ENCODE data around the gene MON2.
A peak's percentile ranks its signal among the peaks of the same experiment; 100 is the strongest.
"Not testable (repeated sequence)": the region's sequence is repeated elsewhere in the genome, so short reads cannot be mapped to it uniquely, and the experiment has no call there.

The MON2 gene, protein sequence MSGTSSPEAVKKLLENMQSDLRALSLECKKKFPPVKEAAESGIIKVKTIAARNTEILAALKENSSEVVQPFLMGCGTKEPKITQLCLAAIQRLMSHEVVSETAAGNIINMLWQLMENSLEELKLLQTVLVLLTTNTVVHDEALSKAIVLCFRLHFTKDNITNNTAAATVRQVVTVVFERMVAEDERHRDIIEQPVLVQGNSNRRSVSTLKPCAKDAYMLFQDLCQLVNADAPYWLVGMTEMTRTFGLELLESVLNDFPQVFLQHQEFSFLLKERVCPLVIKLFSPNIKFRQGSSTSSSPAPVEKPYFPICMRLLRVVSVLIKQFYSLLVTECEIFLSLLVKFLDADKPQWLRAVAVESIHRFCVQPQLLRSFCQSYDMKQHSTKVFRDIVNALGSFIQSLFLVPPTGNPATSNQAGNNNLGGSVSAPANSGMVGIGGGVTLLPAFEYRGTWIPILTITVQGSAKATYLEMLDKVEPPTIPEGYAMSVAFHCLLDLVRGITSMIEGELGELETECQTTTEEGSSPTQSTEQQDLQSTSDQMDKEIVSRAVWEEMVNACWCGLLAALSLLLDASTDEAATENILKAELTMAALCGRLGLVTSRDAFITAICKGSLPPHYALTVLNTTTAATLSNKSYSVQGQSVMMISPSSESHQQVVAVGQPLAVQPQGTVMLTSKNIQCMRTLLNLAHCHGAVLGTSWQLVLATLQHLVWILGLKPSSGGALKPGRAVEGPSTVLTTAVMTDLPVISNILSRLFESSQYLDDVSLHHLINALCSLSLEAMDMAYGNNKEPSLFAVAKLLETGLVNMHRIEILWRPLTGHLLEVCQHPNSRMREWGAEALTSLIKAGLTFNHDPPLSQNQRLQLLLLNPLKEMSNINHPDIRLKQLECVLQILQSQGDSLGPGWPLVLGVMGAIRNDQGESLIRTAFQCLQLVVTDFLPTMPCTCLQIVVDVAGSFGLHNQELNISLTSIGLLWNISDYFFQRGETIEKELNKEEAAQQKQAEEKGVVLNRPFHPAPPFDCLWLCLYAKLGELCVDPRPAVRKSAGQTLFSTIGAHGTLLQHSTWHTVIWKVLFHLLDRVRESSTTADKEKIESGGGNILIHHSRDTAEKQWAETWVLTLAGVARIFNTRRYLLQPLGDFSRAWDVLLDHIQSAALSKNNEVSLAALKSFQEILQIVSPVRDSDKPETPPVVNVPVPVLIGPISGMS (N-terminal part only)

DNA sequence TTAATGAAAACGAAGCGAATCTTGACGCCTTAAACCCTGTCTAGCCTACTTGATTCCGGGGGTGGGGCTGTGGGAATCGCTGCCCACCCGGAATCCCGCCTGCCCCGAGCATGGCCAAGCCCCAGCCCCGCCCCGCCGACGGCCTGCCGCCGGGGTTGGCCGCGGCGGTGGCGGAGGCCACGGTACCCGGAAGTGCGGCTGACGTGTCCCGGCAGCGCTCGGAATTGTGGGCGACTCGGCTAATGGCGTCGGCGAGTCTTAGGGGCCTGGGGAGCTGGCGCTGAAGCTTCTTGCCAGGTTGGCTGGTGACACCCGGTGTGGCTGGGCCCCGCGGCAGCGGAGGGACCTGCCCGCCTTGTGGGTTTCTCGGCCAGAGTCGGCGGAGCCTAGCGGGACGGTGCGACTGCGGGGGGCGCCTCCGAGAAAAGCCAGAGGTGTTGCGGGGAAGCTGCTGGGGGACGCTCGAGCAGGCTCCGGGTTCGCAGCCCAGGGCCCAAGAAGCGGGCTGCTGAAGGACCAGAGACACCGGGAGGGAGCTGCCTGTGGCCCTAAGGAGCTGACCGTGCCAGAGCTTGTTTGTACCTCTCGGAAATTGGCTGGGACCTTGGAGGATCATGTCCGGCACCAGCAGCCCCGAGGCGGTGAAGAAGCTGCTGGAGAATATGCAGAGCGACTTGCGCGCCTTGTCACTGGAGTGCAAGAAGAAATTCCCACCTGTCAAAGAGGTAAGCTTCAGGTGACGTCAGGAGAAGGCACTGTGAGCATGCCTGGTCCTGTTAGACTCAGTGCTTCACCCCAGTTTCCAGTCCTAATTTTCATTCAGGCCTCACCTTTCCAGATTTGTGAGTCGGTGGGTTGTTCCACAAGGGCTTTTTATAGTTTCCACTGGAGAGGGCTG is at the start of gene MON2:
Gene MON2 (plus strand): TSS at position 233 of the 898 bp plus-strand sequence. CDS start 382 bp downstream, at position 615.
- DNase-seq (ENCODE audit: low spot score), result peak; percentile 92

- DNase-seq (ENCODE audit: low spot score), result no peak
These were observed 40.5 kb upstream of the MON2 start for GRCh38 chr12:62426089-62426488.

DNA sequence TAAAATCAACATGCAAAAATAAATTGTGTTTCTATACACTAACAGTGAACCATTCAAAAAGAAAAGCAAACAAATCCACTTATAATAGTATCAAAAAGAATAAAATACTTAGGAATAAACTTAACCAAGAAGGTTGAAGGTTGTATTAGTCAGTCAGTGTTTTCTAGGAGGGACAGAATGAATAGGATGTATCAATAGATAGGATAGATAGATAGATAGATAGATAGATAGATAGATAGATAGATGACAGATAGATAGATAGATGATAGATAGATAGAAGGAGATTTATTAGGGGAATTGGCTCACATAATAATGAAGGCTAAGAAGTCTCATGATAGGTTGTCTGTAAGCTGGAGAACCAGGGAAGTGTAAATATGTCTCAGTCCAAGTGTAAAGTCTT is 37.2 kb upstream of the MON2 start:
- DNase-seq (ENCODE audit: low spot score), result no peak

GRCh38 chr12:62434494-62435302 is 31.9 kb upstream of the MON2 start:
- DNase-seq (ENCODE audit: low spot score), result peak; percentile 20

- DNase-seq (ENCODE audit: low spot score), result peak; percentile 60
These were observed 31.1 kb upstream of the MON2 start for GRCh38 chr12:62435303-62436163.

GRCh38 chr12:62436164-62436503 is 30.5 kb upstream of the MON2 start:
- DNase-seq (ENCODE audit: low spot score), result peak; percentile 3

- DNase-seq (ENCODE audit: low spot score), result peak; percentile 39
These were observed 28.4 kb upstream of the MON2 start for GRCh38 chr12:62438098-62438692.

DNA sequence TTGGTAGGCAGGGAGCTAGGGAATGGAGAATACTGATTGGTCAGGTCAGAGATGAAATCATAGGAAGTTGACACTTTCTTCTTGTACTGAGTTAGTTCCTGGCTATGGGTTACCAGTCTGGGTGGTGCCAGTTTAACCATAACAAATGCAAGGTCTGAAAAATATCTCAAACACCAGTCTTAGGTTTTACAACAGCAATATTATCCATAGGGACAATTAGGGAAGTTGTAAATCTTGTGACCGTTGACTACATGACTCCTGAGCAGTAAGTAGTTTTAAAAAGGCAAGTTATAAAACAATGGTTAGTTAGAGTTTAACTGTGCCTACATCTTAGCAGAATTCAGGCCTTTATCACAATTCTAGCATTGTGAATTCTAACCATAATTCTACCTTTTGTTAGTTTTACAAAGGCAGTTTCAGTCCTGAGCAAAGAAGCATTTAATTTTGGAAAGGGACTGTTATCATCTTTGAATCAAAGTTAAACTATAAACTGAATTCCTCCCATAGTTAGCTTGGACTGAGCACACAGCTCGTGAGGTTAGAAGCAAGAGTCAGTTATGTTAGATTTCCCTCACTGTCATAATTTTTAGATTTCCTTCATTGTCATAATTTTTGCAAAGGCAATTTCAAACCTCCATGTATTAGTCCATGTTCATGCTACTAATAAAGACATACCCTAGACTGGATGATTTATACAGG is 19.7 kb upstream of the MON2 start:
- DNase-seq (ENCODE audit: low spot score), result no peak

- DNase-seq (ENCODE audit: low spot score), result no peak
These were observed 18.2 kb upstream of the MON2 start for GRCh38 chr12:62448436-62448835.

GRCh38 chr12:62455429-62455828 is 11.2 kb upstream of the MON2 start:
- DNase-seq (ENCODE audit: low spot score), result not testable (repeated sequence)

GRCh38 chr12:62458626-62459025 is 8.0 kb upstream of the MON2 start:
- DNase-seq (ENCODE audit: low spot score), result no peak

GRCh38 chr12:62459976-62460375 is 6.7 kb upstream of the MON2 start:
- no peak for DNase-seq (ENCODE audit: low spot score)

- DNase-seq (ENCODE audit: low spot score), result not testable (repeated sequence)
These were observed 5.3 kb upstream of the MON2 start for GRCh38 chr12:62461171-62461837.

- DNase-seq (ENCODE audit: low spot score), result not testable (repeated sequence)
These were observed 3.4 kb upstream of the MON2 start for GRCh38 chr12:62463252-62463651.

GRCh38 chr12:62466018-62466593 is 520 bp upstream of the MON2 start:
- peak; percentile 65 for DNase-seq (ENCODE audit: low spot score)

GRCh38 chr12:62468397-62468796 is 1.8 kb downstream of the MON2 start:
- DNase-seq (ENCODE audit: low spot score), result no peak

GRCh38 chr12:62468935-62469334 is 2.3 kb downstream of the MON2 start:
- DNase-seq (ENCODE audit: low spot score), result no peak
